ENCODE results near the gene XYLT1.
A peak's percentile ranks its signal among the peaks of the same experiment; 100 is the strongest.

The XYLT1 gene

GRCh38 chr16:17474037-17474436 is 3.3 kb upstream of the XYLT1 start:
- H2AK5ac ChIP-seq (ENCODE audit: low read length): no peak overlapping the region
- WGBS (ENCODE audit: extremely low coverage, insufficient coverage, low lambda C conversion rate): no CpG with 5 or more reads among the region's 4 CpGs
- H4K5ac ChIP-seq (ENCODE audit: low read length): no peak overlapping the region
- no peaks in the 10 kb centered on the region for H3K79me1 ChIP-seq (ENCODE audit: low read length)
- no peaks in the 10 kb centered on the region for H3K79me2 ChIP-seq (ENCODE audit: control insufficient read depth, insufficient read depth, low read length)
- no peak overlapping the region for H3K9ac ChIP-seq (ENCODE audit: low read length)
- no peak overlapping the region for H3K27ac ChIP-seq (ENCODE audit: low read depth, low read length)
- no peak overlapping the region for H4K8ac ChIP-seq (ENCODE audit: low read depth, low read length)
- no peak overlapping the region for H2BK120ac ChIP-seq (ENCODE audit: low read depth, low read length)
- no peak overlapping the region for H3K4me3 ChIP-seq (ENCODE audit: low read length)
- no peak overlapping the region for H3K4me2 ChIP-seq (ENCODE audit: low read length)
- H2BK5ac ChIP-seq (ENCODE audit: low read length): no peak overlapping the region
- no peak overlapping the region for H3K4ac ChIP-seq (ENCODE audit: low read depth, low read length)
- no peaks in the 10 kb centered on the region for H3K27me3 ChIP-seq (ENCODE audit: insufficient read depth, low read length, poor library complexity)
- no peak overlapping the region for H3K23ac ChIP-seq (ENCODE audit: low read length)
- peak; percentile 74 for DNase-seq
- H3K18ac ChIP-seq (ENCODE audit: low read length): no peak overlapping the region
- H2BK15ac ChIP-seq (replicated peaks; ENCODE audit: low read depth): no peak overlapping the region
- H3K56ac ChIP-seq (ENCODE audit: low read length): no peak overlapping the region
- H3K36me3 ChIP-seq (ENCODE audit: control insufficient read depth, insufficient read depth, low read length): no peaks in the 10 kb centered on the region
- peaks cover 4% of the 10 kb centered on the region for H3K4me1 ChIP-seq (ENCODE audit: control insufficient read depth, low read depth, low read length)

- Histone ChIP-seq H3K27ac (ENCODE audit: low read depth, low read length) (no peak overlapping the region), H3K4me3 (ENCODE audit: low read length) (no peak overlapping the region), H3K36me3 (ENCODE audit: control insufficient read depth, insufficient read depth, low read length) (no peaks in the 10 kb centered on the region), H3K4me1 (ENCODE audit: control insufficient read depth, low read depth, low read length) (peaks cover 4% of the 10 kb centered on the region), H3K79me2 (ENCODE audit: control insufficient read depth, insufficient read depth, low read length) (no peaks in the 10 kb centered on the region), H3K27me3 (ENCODE audit: insufficient read depth, low read length, poor library complexity) (no peaks in the 10 kb centered on the region), H2BK5ac (ENCODE audit: low read length) (no peak overlapping the region), H3K79me1 (ENCODE audit: low read length) (peaks cover 1% of the 10 kb centered on the region), H3K4ac (ENCODE audit: low read depth, low read length) (no peak overlapping the region), H3K56ac (ENCODE audit: low read length) (no peak overlapping the region), H2BK15ac (replicated peaks; ENCODE audit: low read depth) (no peak overlapping the region), H3K18ac (ENCODE audit: low read length) (no peak overlapping the region), H3K9ac (ENCODE audit: low read length) (no peak overlapping the region), H3K4me2 (ENCODE audit: low read length) (no peak overlapping the region), H3K23ac (ENCODE audit: low read length) (no peak overlapping the region), H2BK120ac (ENCODE audit: low read depth, low read length) (no peak overlapping the region), H2AK5ac (ENCODE audit: low read length) (no peak overlapping the region), H4K8ac (ENCODE audit: low read depth, low read length) (no peak overlapping the region), H4K5ac (ENCODE audit: low read length) (no peak overlapping the region)
- WGBS (ENCODE audit: extremely low coverage, insufficient coverage, low lambda C conversion rate): no CpG with 5 or more reads among the region's 15 CpGs
- no peak for DNase-seq
Observed at GRCh38 chr16:17471719-17472461, 1.1 kb upstream of the XYLT1 start.

DNA sequence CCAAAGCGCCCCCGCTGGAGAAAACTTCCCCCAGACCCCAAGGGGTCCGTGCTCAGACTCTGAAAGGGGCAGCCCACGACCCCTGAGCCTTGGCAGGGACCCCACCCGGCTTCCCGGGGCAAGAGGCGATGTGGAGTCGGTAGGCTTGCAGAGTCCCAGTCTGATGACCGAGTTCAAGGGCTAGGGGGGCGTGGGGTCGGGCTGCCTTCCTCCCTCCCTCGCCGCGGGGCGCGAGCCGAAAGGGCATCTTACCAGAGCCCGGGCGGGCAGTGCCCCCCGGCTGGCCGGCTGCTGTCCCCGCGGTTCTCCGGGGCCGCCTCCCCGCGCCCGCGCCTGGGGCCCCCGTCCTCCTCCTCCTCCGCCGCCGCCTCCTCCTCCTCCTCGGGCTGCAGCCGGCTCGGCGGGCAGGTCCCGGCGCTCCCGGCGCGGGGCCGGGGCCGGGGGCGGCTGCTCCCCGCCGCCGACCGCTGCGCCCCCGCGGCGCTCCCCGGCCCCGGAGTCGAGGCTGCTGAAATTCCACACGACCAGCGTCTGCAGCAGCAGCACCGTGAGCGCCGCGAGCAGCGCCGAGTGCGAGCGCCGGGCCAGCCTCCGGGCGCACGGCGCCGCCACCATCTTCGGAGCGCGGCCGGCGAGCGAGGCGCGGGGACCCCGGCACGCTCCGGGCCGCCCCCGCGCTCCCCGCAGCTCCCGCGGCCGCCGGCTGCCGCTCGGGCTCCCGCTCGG is 415 bp downstream of the XYLT1 start:
- H3K4me2 ChIP-seq (ENCODE audit: low read length): peak overlapping the region; percentile 79
- no peak overlapping the region for H2AK5ac ChIP-seq (ENCODE audit: low read length)
- no peak overlapping the region for H3K27ac ChIP-seq (ENCODE audit: low read depth, low read length)
- H2BK5ac ChIP-seq (ENCODE audit: low read length): no peak overlapping the region
- H3K18ac ChIP-seq (ENCODE audit: low read length): peak overlapping the region; percentile 93
- peak overlapping the region; percentile 29 for H3K23ac ChIP-seq (ENCODE audit: low read length)
- no peak overlapping the region for H3K4ac ChIP-seq (ENCODE audit: low read depth, low read length)
- peaks cover 7% of the 10 kb centered on the region for H3K79me2 ChIP-seq (ENCODE audit: control insufficient read depth, insufficient read depth, low read length)
- H4K8ac ChIP-seq (ENCODE audit: low read depth, low read length): no peak overlapping the region
- no peak for DNase-seq
- no peaks in the 10 kb centered on the region for H3K27me3 ChIP-seq (ENCODE audit: insufficient read depth, low read length, poor library complexity)
- peak overlapping the region; percentile 56 for H3K9ac ChIP-seq (ENCODE audit: low read length)
- H2BK15ac ChIP-seq (replicated peaks; ENCODE audit: low read depth): no peak overlapping the region
- WGBS (ENCODE audit: extremely low coverage, insufficient coverage, low lambda C conversion rate): no CpG with 5 or more reads among the region's 95 CpGs
- no peak overlapping the region for H2BK120ac ChIP-seq (ENCODE audit: low read depth, low read length)
- H4K5ac ChIP-seq (ENCODE audit: low read length): no peak overlapping the region
- peaks cover 1% of the 10 kb centered on the region for H3K79me1 ChIP-seq (ENCODE audit: low read length)
- peaks cover 4% of the 10 kb centered on the region for H3K4me1 ChIP-seq (ENCODE audit: control insufficient read depth, low read depth, low read length)
- peak overlapping the region; percentile 81 for H3K56ac ChIP-seq (ENCODE audit: low read length)
- no peaks in the 10 kb centered on the region for H3K36me3 ChIP-seq (ENCODE audit: control insufficient read depth, insufficient read depth, low read length)
- peak overlapping the region; percentile 57 for H3K4me3 ChIP-seq (ENCODE audit: low read length)

DNA sequence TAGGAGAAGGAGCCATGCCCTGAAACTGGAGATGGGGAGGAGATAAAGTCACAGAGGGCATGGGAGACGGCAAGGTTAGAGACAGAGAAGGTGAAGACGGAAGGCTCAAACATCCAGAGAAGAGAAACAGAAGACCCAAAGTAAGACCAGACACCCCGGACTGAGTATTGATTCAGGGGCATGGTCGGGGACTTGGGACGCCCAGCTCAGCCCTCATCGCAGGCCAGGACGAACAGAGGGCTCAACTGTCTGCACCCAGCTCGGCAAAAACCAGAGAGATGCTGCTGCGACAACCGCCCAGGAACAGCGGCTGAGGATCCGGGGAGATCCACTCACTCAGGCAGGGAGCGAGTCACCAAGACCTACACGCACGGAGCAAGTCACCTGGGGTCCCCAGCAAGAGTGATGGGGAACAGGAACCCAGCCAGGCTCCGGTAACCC is 999 bp downstream of the XYLT1 start:
- H2BK15ac ChIP-seq (replicated peaks; ENCODE audit: low read depth): no peak overlapping the region
- no peak overlapping the region for H2BK5ac ChIP-seq (ENCODE audit: low read length)
- no peak for DNase-seq
- H3K56ac ChIP-seq (ENCODE audit: low read length): peak overlapping the region; percentile 81
- peak overlapping the region; percentile 93 for H3K18ac ChIP-seq (ENCODE audit: low read length)
- no peak overlapping the region for H3K27ac ChIP-seq (ENCODE audit: low read depth, low read length)
- peak overlapping the region; percentile 56 for H3K9ac ChIP-seq (ENCODE audit: low read length)
- H3K4me1 ChIP-seq (ENCODE audit: control insufficient read depth, low read depth, low read length): peaks cover 4% of the 10 kb centered on the region
- peaks cover 10% of the 10 kb centered on the region for H3K79me2 ChIP-seq (ENCODE audit: control insufficient read depth, insufficient read depth, low read length)
- no peaks in the 10 kb centered on the region for H3K36me3 ChIP-seq (ENCODE audit: control insufficient read depth, insufficient read depth, low read length)
- peak overlapping the region; percentile 79 for H3K4me2 ChIP-seq (ENCODE audit: low read length)
- H2BK120ac ChIP-seq (ENCODE audit: low read depth, low read length): no peak overlapping the region
- no peaks in the 10 kb centered on the region for H3K27me3 ChIP-seq (ENCODE audit: insufficient read depth, low read length, poor library complexity)
- no peak overlapping the region for H4K8ac ChIP-seq (ENCODE audit: low read depth, low read length)
- no CpG with 5 or more reads among the region's 16 CpGs for WGBS (ENCODE audit: extremely low coverage, insufficient coverage, low lambda C conversion rate)
- H2AK5ac ChIP-seq (ENCODE audit: low read length): no peak overlapping the region
- peak overlapping the region; percentile 57 for H3K4me3 ChIP-seq (ENCODE audit: low read length)
- no peak overlapping the region for H4K5ac ChIP-seq (ENCODE audit: low read length)
- no peak overlapping the region for H3K4ac ChIP-seq (ENCODE audit: low read depth, low read length)
- peak overlapping the region; percentile 29 for H3K23ac ChIP-seq (ENCODE audit: low read length)
- peaks cover 1% of the 10 kb centered on the region for H3K79me1 ChIP-seq (ENCODE audit: low read length)

DNA sequence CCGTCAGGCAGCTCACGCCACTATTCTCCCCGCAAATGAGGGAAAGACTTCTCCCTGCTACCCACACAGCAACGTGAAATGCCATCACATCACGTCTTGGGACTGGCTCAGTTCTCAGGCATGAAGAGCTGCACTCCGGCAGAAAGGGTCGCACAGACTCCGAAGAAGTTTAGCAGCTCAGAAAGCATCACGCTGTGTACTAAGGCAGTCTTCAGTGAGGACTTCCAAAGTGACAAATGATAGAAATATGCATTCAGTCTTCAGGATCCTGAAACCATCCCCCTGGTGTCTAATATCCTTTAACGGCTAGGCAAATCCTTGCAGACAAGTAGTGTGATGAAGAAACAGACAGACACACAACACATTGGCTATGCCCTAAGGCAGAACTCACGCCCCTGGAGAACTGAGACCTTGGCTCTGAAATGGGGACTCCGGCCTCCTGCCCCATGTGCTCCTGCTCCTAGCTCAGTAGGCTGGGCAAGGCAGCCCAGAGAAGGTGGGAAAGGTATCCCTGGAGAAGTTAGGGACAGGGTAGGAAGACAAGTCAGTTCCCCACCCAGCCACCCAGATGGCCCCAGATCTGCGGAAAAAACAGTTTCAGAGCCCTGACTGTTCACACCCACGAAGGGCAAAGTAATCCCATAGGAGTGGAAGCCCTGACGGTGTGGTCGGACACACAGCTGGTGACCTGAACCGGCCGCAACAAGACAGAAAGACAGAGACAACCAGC is 1.6 kb downstream of the XYLT1 start:
- Histone ChIP-seq H3K36me3 (ENCODE audit: control insufficient read depth, insufficient read depth, low read length) (no peaks in the 10 kb centered on the region), H3K23ac (ENCODE audit: low read length) (no peak overlapping the region), H3K9ac (ENCODE audit: low read length) (peak overlapping the region; percentile 56), H4K5ac (ENCODE audit: low read length) (no peak overlapping the region), H3K4me3 (ENCODE audit: low read length) (peak overlapping the region; percentile 57), H4K8ac (ENCODE audit: low read depth, low read length) (no peak overlapping the region), H3K79me1 (ENCODE audit: low read length) (peaks cover 1% of the 10 kb centered on the region), H3K4ac (ENCODE audit: low read depth, low read length) (no peak overlapping the region), H3K4me2 (ENCODE audit: low read length) (peak overlapping the region; percentile 79), H2BK15ac (replicated peaks; ENCODE audit: low read depth) (no peak overlapping the region), H3K79me2 (ENCODE audit: control insufficient read depth, insufficient read depth, low read length) (peaks cover 10% of the 10 kb centered on the region), H3K56ac (ENCODE audit: low read length) (peak overlapping the region; percentile 81), H2BK120ac (ENCODE audit: low read depth, low read length) (no peak overlapping the region), H3K27me3 (ENCODE audit: insufficient read depth, low read length, poor library complexity) (no peaks in the 10 kb centered on the region), H3K4me1 (ENCODE audit: control insufficient read depth, low read depth, low read length) (peaks cover 2% of the 10 kb centered on the region), H2BK5ac (ENCODE audit: low read length) (no peak overlapping the region), H3K27ac (ENCODE audit: low read depth, low read length) (no peak overlapping the region), H2AK5ac (ENCODE audit: low read length) (no peak overlapping the region), H3K18ac (ENCODE audit: low read length) (no peak overlapping the region)
- WGBS (ENCODE audit: extremely low coverage, insufficient coverage, low lambda C conversion rate): no CpG with 5 or more reads among the region's 18 CpGs
- DNase-seq: peak; percentile 28
